ENCODE measurements around the gene TAGLN. TPM values are rescaled to one million over a fixed set of nuclear protein-coding genes. Genes with fewer than 3 reads are reported as not detected.

TAGLN gene
- total RNA-seq, 2 experiments from 2014 or later, result 8.4 to 9.5 TPM

DNA sequence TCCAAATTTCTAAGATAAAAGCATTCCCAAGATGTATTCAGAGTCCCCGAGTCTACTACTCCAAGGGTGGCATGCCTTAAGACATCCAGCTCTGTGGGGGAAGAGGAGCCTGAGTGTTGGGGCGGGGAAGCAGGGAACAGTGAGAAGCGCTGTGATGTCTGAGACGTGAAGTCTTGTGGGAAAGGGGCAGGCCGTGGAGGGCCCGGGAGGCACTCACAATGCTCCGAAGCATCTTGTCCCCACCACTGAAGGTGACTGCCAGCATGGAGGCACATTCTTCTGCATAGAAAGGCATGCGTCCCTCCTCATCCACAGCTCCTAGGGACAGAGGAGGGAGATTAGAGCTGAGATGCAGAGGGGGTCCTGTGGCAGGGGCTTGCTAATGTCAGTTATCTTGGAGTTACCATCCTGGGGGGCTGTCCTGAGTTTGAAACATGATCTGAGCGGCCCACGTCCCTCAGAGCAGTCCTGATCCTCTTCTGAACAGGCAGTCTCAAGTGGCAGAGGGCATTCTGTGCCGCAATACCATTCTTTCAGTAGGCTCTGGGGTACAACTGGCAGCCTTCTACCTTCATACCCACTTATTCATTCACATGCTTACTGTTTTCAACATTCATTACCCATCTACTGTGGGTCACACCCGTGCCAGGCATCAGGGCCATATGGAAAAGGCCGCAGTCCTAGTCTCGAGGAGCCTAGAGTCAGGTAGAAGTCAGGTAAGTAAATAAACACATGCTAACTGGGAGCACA lies 24.0 kb downstream of the TAGLN start:
- H3K27me3 ChIP-seq (ENCODE audit: control insufficient read depth in 1 of 2, insufficient read depth in 2 of 2, low read length in 2 of 2), result no peaks in the 10 kb centered on the region
- ChIA-PET CTCF (no interaction called here), POLR2A (interaction anchor here (1.9 kb wide), 1 partner anchor 44 kb away, joined by 7 read pairs; the partner anchor contains the start of gene SIDT2)
- Mint-ChIP-seq H3K27me3 (no peaks in the 10 kb centered on the region), H3K27ac (no peak overlapping the region), H3K9me3 (no peaks in the 10 kb centered on the region), H3K4me1 (ENCODE audit: low read depth) (peaks cover 16% of the 10 kb centered on the region), H3K36me3 (ENCODE audit: low read depth) (peaks cover 99% of the 10 kb centered on the region), H3K4me3 (no peak overlapping the region)
- H3K36me3 ChIP-seq (ENCODE audit: insufficient read depth, low read length), result peaks cover 97% of the 10 kb centered on the region
- intact Hi-C loops (cut with DNase I, micrococcal nuclease), result no loop called here
- TF ChIP-seq, protein P1, sequence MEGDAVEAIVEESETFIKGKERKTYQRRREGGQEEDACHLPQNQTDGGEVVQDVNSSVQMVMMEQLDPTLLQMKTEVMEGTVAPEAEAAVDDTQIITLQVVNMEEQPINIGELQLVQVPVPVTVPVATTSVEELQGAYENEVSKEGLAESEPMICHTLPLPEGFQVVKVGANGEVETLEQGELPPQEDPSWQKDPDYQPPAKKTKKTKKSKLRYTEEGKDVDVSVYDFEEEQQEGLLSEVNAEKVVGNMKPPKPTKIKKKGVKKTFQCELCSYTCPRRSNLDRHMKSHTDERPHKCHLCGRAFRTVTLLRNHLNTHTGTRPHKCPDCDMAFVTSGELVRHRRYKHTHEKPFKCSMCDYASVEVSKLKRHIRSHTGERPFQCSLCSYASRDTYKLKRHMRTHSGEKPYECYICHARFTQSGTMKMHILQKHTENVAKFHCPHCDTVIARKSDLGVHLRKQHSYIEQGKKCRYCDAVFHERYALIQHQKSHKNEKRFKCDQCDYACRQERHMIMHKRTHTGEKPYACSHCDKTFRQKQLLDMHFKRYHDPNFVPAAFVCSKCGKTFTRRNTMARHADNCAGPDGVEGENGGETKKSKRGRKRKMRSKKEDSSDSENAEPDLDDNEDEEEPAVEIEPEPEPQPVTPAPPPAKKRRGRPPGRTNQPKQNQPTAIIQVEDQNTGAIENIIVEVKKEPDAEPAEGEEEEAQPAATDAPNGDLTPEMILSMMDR (IDR thresholded peaks at IDR 0.05), result no peak
- H3K4me3 ChIP-seq (ENCODE audit: low read length), result no peak overlapping the region
- ATAC-seq (ENCODE audit: poor library complexity) (no peak), DNase-seq (no peak)
- no peak overlapping the region for H3K27ac ChIP-seq (ENCODE audit: low read depth in 1 of 2, low read length in 2 of 2)
- no peaks in the 10 kb centered on the region for H3K9me3 ChIP-seq (ENCODE audit: control insufficient read depth in 1 of 2, insufficient read depth in 1 of 2, low read length in 2 of 2)
- peaks cover 26% of the 10 kb centered on the region for H3K4me1 ChIP-seq (ENCODE audit: insufficient read depth, low read length)

GRCh38 chr11:117223741-117224689 lies 24.8 kb downstream of the TAGLN start:
- no peak overlapping the region for H3K27ac ChIP-seq (ENCODE audit: low read depth in 1 of 2, low read length in 2 of 2)
- intact Hi-C loops (cut with DNase I, micrococcal nuclease), result no loop called here
- Mint-ChIP-seq H3K9me3 (no peaks in the 10 kb centered on the region), H3K4me3 (no peak overlapping the region), H3K4me1 (ENCODE audit: low read depth) (peaks cover 24% of the 10 kb centered on the region), H3K36me3 (ENCODE audit: low read depth) (peaks cover 99% of the 10 kb centered on the region), H3K27ac (no peak overlapping the region), H3K27me3 (no peaks in the 10 kb centered on the region)
- peaks cover 96% of the 10 kb centered on the region for H3K36me3 ChIP-seq (ENCODE audit: insufficient read depth, low read length)
- H3K4me1 ChIP-seq (ENCODE audit: insufficient read depth, low read length), result peaks cover 30% of the 10 kb centered on the region
- DNase-seq (no peak), ATAC-seq (ENCODE audit: poor library complexity) (no peak)
- POLR2A ChIA-PET, result interaction anchor here (0.9 kb wide), 1 partner anchor 80 kb away, joined by 3 read pairs; the partner anchor contains the start of gene PAFAH1B2
- TF ChIP-seq, protein P1 (IDR thresholded peaks at IDR 0.05), result no peak
- CTCF ChIA-PET, result interaction anchor here (0.5 kb wide), 1 partner anchor 38 kb away, joined by 4 read pairs; no protein-coding TSS in a partner anchor
- H3K9me3 ChIP-seq (ENCODE audit: control insufficient read depth in 1 of 2, insufficient read depth in 1 of 2, low read length in 2 of 2), result no peaks in the 10 kb centered on the region
- no peaks in the 10 kb centered on the region for H3K27me3 ChIP-seq (ENCODE audit: control insufficient read depth in 1 of 2, insufficient read depth in 2 of 2, low read length in 2 of 2)
- no peak overlapping the region for H3K4me3 ChIP-seq (ENCODE audit: low read length)

- ChIA-PET CTCF (interaction anchor here (0.6 to 2.8 kb wide), 12 partner anchors 12 to 493 kb away, joined by 3 to 11 read pairs (median 4); partner anchors contain the start of gene APOA5), POLR2A (interaction anchor here (0.9 to 1.7 kb wide), 4 partner anchors 13 to 47 kb away, joined by 3 to 10 read pairs (median 4); partner anchors contain the start of gene SIDT2)
- H3K36me3 Mint-ChIP-seq (ENCODE audit: low read depth), result peaks cover 97% of the 10 kb centered on the region
- intact Hi-C loops (cut with DNase I, micrococcal nuclease), result loop anchor here (1.0 to 5.0 kb wide), 8 partner anchors 44 to 493 kb away; partner anchors contain the start of gene APOA5 (in 1 of the 2)
- H3K9me3 Mint-ChIP-seq, result no peaks in the 10 kb centered on the region
- ATAC-seq (ENCODE audit: poor library complexity) (no peak), DNase-seq (no peak)
- Histone ChIP-seq H3K27me3 (ENCODE audit: control insufficient read depth in 1 of 2, insufficient read depth in 2 of 2, low read length in 2 of 2) (no peaks in the 10 kb centered on the region), H3K4me1 (ENCODE audit: insufficient read depth, low read length) (peaks cover 43% of the 10 kb centered on the region), H3K9me3 (ENCODE audit: control insufficient read depth in 1 of 2, insufficient read depth in 1 of 2, low read length in 2 of 2) (no peaks in the 10 kb centered on the region), H3K27ac (ENCODE audit: low read depth in 1 of 2, low read length in 2 of 2) (no peak overlapping the region), H3K36me3 (ENCODE audit: insufficient read depth, low read length) (peaks cover 92% of the 10 kb centered on the region), H3K4me3 (ENCODE audit: low read length) (no peak overlapping the region)
- H3K4me3 Mint-ChIP-seq, result no peak overlapping the region
- no peak overlapping the region for H3K27ac Mint-ChIP-seq
- H3K27me3 Mint-ChIP-seq, result no peaks in the 10 kb centered on the region
- peaks cover 39% of the 10 kb centered on the region for H3K4me1 Mint-ChIP-seq (ENCODE audit: low read depth)
- TF ChIP-seq, protein P1 (IDR thresholded peaks at IDR 0.05), result no peak
These were observed 26.5 kb downstream of the TAGLN start for GRCh38 chr11:117225553-117226170.
